ENCODE results near the gene PHETA2.

DNA sequence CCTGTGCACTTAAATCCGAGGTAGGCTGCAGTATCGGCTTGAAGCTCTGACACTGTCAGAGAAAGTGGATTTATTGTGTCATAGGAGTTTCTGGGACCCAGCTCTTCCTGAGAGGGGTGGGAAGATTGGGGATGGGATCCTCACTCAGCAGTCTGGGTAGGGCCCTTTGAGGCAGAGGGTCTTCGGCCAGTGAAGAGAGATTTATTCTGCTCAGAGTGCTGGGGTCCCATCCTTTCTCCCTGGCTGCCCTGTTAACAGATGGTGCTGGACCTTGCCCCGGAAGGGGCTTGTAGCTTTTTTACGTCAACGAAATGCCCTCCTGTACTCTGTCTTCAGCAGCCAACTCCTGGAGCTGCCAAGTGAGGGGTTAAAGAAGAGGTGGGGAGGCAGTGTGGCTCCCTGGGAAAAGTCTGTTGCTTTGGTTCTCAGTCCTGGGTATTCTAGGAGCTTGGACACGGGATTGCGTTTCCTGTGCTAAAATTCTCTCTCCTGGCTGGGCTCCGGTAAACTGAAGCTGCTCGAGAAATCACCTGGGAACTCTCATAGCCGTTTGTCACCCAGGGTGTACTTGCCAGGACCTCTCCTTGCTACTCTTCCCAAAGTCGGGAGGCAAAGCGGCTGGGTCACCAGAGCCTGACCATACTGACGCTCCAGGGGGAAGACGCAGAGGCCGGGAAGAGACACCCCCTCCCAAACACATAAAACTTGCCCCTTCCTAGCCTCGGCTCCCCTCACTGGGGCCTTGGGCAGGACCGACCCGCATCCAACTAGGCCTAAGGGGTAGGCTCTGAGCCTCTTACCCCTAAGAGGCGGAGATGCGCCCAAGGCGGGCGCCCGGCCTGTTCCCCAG lies 4.6 kb downstream of the PHETA2 start:
- TF ChIP-seq CBX8 (IDR thresholded peaks at IDR 0.05; ENCODE audit: borderline replicate concordance, low read depth, low read length) (no peak), BRCA1 (IDR thresholded peaks at IDR 0.05; ENCODE audit: low read depth, low read length) (no peak), CTCF (IDR thresholded peaks at IDR 0.05; ENCODE audit: control extremely low read depth in 1 of 3, insufficient read depth in 1 of 3, low read depth in 1 of 3, low read length in 3 of 3) (no peak), SP4 (IDR thresholded peaks at IDR 0.05; ENCODE audit: low read length) (no peak)

Measured in H1 (cell line).